Measurements from ENCODE around the gene FATE1.

DNA sequence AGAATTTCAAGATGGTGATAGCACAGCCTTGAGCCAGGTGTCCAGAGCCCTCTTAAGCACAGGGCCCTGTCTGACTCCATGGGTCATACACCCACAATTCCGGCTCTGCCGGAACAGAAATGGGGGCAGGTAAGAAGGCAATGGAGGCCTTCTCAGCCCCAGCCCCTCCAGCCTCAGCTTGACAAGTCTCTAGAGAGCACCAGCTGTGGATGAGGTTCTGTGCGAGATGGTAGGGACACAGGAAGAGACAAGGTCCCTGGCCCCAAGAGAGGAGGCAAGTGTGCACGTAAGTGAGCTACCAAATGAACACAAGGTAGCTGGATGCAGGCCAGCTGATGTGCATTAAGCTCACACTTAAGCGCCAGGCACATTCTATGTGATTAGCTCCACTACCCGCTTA, 23.0 kb upstream of the FATE1 start:
- TF ChIP-seq CTCF (IDR thresholded peaks at IDR 0.05; ENCODE audit: low read depth, low read length) (no peak), POLR2A (IDR thresholded peaks at IDR 0.05; ENCODE audit: extremely low read depth, insufficient read length) (no peak), MAX (IDR thresholded peaks at IDR 0.05; ENCODE audit: low read depth, low read length) (no peak), MYC (IDR thresholded peaks at IDR 0.05; ENCODE audit: low read depth, low read length) (no peak)

Data from NB4 (cell line).